Measurements from ENCODE around the gene BBX.

GRCh38 chr3:107524326-107524840 lies 1.6 kb downstream of the BBX start:
- TF ChIP-seq RAD21 (IDR thresholded peaks at IDR 0.05; ENCODE audit: low read depth) (no peak), EGR1 (IDR thresholded peaks at IDR 0.05) (no peak), FOXM1 (IDR thresholded peaks at IDR 0.05; ENCODE audit: borderline replicate concordance, low read depth) (no peak), NFIC (IDR thresholded peaks at IDR 0.05) (no peak), YY1 (IDR thresholded peaks at IDR 0.05; ENCODE audit: low read depth) (no peak)
